GM23338 (cell line): ENCODE measurements around the gene CEBPB.

Experiments used
- CREB1 ChIP-seq: fragments of 250-450 bp; sonication (Bioruptor Pico); IDR thresholded peaks from 2 replicates; pipeline ENCODE4 v1.5.0; 2020; ENCODE audit warnings: low read depth, mild to moderate bottlenecking, moderate library complexity
- EZH2 ChIP-seq: fragments of 200-600 bp; sonication (generic); IDR thresholded peaks from one replicate; pipeline ENCODE4 v1.8.0; 2017; ENCODE audit warnings: antibody characterized with exemption, mild to moderate bottlenecking, low read depth; ENCODE audit not compliant: unreplicated experiment
- EZH2phosphoT487 ChIP-seq: fragments of 200-600 bp; sonication (generic); IDR thresholded peaks from one replicate; pipeline ENCODE4 v1.8.1; 2018; ENCODE audit warnings: antibody characterized with exemption; ENCODE audit not compliant: unreplicated experiment
- JUNB ChIP-seq: IDR thresholded peaks from one replicate; pipeline ENCODE4 v1.6.1; 2016; ENCODE audit warnings: antibody characterized with exemption; ENCODE audit not compliant: unreplicated experiment
- NANOG ChIP-seq: IDR thresholded peaks from 2 replicates; pipeline ENCODE4 v1.6.1; 2016; ENCODE audit warnings: antibody characterized with exemption, borderline replicate concordance
- POLR2AphosphoS5 ChIP-seq: IDR thresholded peaks from 2 replicates; pipeline ENCODE4 v1.6.1; 2016; ENCODE audit warnings: antibody characterized with exemption, low read depth
- STAT1 ChIP-seq: IDR thresholded peaks from one replicate; pipeline ENCODE4 v1.6.1; 2016; ENCODE audit warnings: antibody characterized with exemption; ENCODE audit not compliant: unreplicated experiment
- ZNF114 ChIP-seq: fragments of 250-450 bp; sonication (Bioruptor Pico); IDR thresholded peaks from 2 replicates; pipeline ENCODE4 v1.5.0; 2020; ENCODE audit warnings: mild to moderate bottlenecking, moderate library complexity
- ZNF331 ChIP-seq: fragments of 250-450 bp; sonication (Bioruptor Pico); IDR thresholded peaks from 2 replicates; pipeline ENCODE4 v1.5.0; 2020; ENCODE audit warnings: low read depth, mild to moderate bottlenecking, moderate library complexity
- TF ChIP-seq, protein P1 (sequence below), 2 experiments: fragments of 200-600 bp in 1 of 2; sonication (generic) in 1 of 2; conservative IDR thresholded peaks; 2 replicates each; pipeline versions ENCODE4 v1.5.1 to v1.6.1; 2016 to 2017; ENCODE audit warnings: antibody characterized with exemption in 2 of 2, low read depth in 2 of 2, mild to moderate bottlenecking in 2 of 2, moderate library complexity in 1 of 2
- TF ChIP-seq, protein P2 (sequence below): IDR thresholded peaks from one replicate; pipeline ENCODE4 v1.6.1; 2018; ENCODE audit warnings: antibody characterized with exemption; ENCODE audit not compliant: unreplicated experiment
- TF ChIP-seq, protein P3 (sequence below): fragments of 250-450 bp; sonication (Bioruptor Pico); IDR thresholded peaks from 2 replicates; pipeline ENCODE4 v1.5.0; 2020; ENCODE audit warnings: mild to moderate bottlenecking, moderate library complexity
- TF ChIP-seq, protein P4 (sequence below): IDR thresholded peaks from 2 replicates; pipeline ENCODE4 v1.6.1; 2016; ENCODE audit warnings: antibody characterized with exemption

DNA sequence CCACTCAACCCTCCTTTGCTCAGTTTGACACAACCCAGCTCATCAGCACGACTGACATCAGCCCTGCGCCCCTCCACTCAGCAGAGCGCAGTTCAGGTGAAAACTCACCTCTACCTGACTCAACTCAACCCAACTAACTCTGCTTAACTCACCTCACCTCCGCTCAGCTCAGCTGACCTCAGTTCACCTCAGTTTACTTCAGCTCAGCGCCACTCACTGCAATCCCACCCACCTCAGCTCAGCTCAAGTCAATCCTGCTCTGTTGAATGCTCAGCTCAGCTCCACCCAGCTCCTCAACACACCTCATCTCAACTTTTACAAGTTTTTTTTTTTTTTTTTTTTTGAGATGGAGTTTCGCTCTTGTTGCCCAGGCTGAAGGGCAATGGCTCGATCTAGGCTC, 39.6 kb downstream of the CEBPB start:
- TF ChIP-seq, protein P1, sequence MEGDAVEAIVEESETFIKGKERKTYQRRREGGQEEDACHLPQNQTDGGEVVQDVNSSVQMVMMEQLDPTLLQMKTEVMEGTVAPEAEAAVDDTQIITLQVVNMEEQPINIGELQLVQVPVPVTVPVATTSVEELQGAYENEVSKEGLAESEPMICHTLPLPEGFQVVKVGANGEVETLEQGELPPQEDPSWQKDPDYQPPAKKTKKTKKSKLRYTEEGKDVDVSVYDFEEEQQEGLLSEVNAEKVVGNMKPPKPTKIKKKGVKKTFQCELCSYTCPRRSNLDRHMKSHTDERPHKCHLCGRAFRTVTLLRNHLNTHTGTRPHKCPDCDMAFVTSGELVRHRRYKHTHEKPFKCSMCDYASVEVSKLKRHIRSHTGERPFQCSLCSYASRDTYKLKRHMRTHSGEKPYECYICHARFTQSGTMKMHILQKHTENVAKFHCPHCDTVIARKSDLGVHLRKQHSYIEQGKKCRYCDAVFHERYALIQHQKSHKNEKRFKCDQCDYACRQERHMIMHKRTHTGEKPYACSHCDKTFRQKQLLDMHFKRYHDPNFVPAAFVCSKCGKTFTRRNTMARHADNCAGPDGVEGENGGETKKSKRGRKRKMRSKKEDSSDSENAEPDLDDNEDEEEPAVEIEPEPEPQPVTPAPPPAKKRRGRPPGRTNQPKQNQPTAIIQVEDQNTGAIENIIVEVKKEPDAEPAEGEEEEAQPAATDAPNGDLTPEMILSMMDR (conservative IDR thresholded peaks at IDR 0.05; ENCODE audit: low read depth in 2 of 2): no peak
- TF ChIP-seq POLR2AphosphoS5 (no peak), EZH2 (no peak), JUNB (no peak), EZH2phosphoT487 (no peak), NANOG (no peak), ZNF114 (CRISPR knock-in tag) (no peak), STAT1 (no peak), CREB1 (CRISPR knock-in tag) (no peak), ZNF331 (CRISPR knock-in tag) (no peak)
- TF ChIP-seq, protein P2, sequence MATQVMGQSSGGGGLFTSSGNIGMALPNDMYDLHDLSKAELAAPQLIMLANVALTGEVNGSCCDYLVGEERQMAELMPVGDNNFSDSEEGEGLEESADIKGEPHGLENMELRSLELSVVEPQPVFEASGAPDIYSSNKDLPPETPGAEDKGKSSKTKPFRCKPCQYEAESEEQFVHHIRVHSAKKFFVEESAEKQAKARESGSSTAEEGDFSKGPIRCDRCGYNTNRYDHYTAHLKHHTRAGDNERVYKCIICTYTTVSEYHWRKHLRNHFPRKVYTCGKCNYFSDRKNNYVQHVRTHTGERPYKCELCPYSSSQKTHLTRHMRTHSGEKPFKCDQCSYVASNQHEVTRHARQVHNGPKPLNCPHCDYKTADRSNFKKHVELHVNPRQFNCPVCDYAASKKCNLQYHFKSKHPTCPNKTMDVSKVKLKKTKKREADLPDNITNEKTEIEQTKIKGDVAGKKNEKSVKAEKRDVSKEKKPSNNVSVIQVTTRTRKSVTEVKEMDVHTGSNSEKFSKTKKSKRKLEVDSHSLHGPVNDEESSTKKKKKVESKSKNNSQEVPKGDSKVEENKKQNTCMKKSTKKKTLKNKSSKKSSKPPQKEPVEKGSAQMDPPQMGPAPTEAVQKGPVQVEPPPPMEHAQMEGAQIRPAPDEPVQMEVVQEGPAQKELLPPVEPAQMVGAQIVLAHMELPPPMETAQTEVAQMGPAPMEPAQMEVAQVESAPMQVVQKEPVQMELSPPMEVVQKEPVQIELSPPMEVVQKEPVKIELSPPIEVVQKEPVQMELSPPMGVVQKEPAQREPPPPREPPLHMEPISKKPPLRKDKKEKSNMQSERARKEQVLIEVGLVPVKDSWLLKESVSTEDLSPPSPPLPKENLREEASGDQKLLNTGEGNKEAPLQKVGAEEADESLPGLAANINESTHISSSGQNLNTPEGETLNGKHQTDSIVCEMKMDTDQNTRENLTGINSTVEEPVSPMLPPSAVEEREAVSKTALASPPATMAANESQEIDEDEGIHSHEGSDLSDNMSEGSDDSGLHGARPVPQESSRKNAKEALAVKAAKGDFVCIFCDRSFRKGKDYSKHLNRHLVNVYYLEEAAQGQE: no peak
- TF ChIP-seq, protein P3, sequence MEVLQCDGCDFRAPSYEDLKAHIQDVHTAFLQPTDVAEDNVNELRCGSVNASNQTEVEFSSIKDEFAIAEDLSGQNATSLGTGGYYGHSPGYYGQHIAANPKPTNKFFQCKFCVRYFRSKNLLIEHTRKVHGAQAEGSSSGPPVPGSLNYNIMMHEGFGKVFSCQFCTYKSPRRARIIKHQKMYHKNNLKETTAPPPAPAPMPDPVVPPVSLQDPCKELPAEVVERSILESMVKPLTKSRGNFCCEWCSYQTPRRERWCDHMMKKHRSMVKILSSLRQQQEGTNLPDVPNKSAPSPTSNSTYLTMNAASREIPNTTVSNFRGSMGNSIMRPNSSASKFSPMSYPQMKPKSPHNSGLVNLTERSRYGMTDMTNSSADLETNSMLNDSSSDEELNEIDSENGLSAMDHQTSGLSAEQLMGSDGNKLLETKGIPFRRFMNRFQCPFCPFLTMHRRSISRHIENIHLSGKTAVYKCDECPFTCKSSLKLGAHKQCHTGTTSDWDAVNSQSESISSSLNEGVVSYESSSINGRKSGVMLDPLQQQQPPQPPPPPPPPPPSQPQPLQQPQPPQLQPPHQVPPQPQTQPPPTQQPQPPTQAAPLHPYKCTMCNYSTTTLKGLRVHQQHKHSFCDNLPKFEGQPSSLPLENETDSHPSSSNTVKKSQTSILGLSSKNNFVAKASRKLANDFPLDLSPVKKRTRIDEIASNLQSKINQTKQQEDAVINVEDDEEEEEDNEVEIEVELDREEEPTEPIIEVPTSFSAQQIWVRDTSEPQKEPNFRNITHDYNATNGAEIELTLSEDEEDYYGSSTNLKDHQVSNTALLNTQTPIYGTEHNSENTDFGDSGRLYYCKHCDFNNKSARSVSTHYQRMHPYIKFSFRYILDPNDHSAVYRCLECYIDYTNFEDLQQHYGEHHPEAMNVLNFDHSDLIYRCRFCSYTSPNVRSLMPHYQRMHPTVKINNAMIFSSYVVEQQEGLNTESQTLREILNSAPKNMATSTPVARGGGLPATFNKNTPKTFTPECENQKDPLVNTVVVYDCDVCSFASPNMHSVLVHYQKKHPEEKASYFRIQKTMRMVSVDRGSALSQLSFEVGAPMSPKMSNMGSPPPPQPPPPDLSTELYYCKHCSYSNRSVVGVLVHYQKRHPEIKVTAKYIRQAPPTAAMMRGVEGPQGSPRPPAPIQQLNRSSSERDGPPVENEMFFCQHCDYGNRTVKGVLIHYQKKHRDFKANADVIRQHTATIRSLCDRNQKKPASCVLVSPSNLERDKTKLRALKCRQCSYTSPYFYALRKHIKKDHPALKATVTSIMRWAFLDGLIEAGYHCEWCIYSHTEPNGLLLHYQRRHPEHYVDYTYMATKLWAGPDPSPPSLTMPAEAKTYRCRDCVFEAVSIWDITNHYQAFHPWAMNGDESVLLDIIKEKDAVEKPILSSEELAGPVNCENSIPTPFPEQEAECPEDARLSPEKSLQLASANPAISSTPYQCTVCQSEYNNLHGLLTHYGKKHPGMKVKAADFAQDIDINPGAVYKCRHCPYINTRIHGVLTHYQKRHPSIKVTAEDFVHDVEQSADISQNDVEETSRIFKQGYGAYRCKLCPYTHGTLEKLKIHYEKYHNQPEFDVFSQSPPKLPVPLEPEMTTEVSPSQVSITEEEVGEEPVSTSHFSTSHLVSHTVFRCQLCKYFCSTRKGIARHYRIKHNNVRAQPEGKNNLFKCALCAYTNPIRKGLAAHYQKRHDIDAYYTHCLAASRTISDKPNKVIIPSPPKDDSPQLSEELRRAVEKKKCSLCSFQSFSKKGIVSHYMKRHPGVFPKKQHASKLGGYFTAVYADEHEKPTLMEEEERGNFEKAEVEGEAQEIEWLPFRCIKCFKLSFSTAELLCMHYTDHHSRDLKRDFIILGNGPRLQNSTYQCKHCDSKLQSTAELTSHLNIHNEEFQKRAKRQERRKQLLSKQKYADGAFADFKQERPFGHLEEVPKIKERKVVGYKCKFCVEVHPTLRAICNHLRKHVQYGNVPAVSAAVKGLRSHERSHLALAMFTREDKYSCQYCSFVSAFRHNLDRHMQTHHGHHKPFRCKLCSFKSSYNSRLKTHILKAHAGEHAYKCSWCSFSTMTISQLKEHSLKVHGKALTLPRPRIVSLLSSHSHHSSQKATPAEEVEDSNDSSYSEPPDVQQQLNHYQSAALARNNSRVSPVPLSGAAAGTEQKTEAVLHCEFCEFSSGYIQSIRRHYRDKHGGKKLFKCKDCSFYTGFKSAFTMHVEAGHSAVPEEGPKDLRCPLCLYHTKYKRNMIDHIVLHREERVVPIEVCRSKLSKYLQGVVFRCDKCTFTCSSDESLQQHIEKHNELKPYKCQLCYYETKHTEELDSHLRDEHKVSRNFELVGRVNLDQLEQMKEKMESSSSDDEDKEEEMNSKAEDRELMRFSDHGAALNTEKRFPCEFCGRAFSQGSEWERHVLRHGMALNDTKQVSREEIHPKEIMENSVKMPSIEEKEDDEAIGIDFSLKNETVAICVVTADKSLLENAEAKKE: no peak
- TF ChIP-seq, protein P4, sequence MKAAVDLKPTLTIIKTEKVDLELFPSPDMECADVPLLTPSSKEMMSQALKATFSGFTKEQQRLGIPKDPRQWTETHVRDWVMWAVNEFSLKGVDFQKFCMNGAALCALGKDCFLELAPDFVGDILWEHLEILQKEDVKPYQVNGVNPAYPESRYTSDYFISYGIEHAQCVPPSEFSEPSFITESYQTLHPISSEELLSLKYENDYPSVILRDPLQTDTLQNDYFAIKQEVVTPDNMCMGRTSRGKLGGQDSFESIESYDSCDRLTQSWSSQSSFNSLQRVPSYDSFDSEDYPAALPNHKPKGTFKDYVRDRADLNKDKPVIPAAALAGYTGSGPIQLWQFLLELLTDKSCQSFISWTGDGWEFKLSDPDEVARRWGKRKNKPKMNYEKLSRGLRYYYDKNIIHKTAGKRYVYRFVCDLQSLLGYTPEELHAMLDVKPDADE: no peak
